NCI-H460 (cell line): ENCODE data around the gene MBOAT2. TPM values are rescaled to one million over a fixed set of nuclear protein-coding genes. Genes with fewer than 3 reads are reported as not detected.
"Not testable (repeated sequence)": the region's sequence is repeated elsewhere in the genome, so short reads cannot be mapped to it uniquely, and the experiment has no call there.

Experiments
- DNase-seq: peaks from one replicate; pipeline ENCODE4 v3.0.0-alpha.2; 2016; ENCODE audit warnings: low read depth; ENCODE audit errors: extremely low read depth
- polyA plus RNA-seq: library from polyadenylated mRNA; depleted of rRNA; stranded (reverse); fragments of >200 nt; gene quantifications from 2 replicates; pipeline ENCODE4 v1.2.3, GENCODE V29; 2014; cell fraction: nucleus; rRNA removed
- total RNA-seq: library from RNA; depleted of rRNA; stranded (reverse); fragments of >200 nt; shearing (Covaris generic); gene quantifications from 2 replicates; pipeline ENCODE4 v1.2.3, GENCODE V29; 2014; rRNA removed

MBOAT2 gene
- 3.8 and 4.9 TPM in 2 replicates for total RNA-seq
- 5.1 and 9.1 TPM in 2 replicates for polyA plus RNA-seq

- DNase-seq, result peak; percentile 78
These were observed at the start of gene MBOAT2 for GRCh38 chr2:9003616-9004337. Gene MBOAT2 (minus strand): TSS chr2:9003684. CDS start chr2:9003614, 70 bp downstream.

DNA sequence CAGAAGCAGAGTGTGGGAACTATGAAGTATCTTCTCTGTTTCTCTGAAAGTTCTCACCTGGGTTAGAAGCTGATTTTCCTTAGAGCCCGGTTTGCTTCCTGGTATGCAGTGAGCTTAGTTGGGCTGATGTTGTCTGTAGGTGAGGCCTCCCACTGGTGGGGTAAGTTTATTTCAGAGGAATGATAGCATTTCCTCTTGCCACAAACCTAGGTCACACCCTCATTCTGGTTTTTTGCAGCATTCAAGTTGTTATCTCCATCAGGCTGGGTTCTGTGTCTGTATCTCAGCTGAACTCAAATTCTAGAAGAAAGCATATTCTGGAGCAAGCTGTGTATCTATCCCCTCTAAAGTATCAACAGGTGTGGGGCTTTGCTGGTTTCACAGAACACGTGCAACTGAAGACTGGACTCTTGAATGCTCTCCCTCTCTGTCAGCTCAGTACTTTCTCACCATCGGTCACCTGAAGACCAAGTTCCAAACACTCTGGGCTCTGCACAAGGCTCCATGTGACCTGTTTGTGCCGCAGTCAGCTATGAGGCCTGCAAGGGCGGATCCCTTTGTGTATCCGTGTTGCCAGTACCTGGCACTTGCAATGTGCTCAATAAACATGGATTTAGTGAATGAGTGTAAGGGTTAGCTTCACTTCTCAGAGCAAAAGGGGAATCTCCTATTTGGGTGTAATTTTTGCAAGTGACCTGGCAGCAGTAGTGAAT, 49.5 kb upstream of the MBOAT2 start:
- no peak for DNase-seq

DNA sequence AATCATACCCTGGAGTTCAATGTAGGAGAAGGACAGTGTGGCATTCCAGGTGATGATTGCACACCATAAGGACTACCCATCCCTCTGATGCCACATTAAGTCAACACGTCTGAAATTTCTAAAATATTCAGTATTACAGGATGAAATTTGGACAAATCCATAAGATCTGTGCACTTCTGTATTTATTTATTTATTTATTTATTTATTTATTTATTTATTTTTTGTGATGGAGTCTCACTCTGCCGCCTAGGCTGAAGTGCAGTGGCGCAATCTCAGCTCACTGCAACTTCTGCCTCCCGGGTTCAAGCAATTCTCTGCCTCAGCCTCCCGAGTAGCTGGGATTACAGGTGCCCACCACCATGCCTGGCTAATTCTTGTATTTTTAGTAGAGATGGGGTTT, 48.0 kb upstream of the MBOAT2 start:
- DNase-seq, result not testable (repeated sequence)

- no peak for DNase-seq
These were observed 46.8 kb upstream of the MBOAT2 start for GRCh38 chr2:9050122-9050809.

DNA sequence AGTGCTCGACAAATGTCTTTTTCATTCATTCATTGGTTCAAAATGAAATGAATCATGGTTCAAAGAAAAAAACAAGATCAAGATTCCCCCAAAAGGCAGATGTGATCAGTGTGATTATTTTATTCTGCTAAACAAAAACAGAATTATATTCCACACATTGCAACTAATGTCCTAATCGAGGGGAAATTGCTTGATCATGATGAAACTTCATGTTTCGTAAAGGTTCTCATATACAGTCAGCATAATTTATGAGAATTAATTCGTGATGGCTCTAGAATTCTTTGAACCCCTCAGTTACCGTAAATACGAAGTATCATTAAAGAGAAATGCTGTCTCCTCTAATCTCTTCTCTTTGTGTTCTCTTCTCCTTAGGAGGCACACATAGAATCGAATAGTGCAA, 42.1 kb upstream of the MBOAT2 start:
- DNase-seq, result no peak

DNA sequence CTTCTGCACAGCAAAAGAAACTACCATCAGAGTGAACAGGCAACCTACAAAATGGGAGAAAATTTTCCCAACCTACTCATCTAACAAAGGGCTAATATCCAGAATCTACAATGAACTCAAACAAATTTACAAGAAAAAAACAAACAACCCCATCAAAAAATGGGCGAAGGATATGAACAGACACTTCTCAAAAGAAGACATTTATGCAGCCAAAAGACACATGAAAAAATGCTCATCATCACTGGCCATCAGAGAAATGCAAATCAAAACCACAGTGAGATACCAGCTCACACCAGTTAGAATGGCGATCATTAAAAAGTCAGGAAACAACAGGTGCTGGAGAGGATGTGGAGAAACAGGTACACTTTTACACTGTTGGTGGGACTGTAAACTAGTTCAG, 40.0 kb upstream of the MBOAT2 start:
- not testable (repeated sequence) for DNase-seq

GRCh38 chr2:9037166-9037565, 33.7 kb upstream of the MBOAT2 start:
- DNase-seq, result no peak

DNA sequence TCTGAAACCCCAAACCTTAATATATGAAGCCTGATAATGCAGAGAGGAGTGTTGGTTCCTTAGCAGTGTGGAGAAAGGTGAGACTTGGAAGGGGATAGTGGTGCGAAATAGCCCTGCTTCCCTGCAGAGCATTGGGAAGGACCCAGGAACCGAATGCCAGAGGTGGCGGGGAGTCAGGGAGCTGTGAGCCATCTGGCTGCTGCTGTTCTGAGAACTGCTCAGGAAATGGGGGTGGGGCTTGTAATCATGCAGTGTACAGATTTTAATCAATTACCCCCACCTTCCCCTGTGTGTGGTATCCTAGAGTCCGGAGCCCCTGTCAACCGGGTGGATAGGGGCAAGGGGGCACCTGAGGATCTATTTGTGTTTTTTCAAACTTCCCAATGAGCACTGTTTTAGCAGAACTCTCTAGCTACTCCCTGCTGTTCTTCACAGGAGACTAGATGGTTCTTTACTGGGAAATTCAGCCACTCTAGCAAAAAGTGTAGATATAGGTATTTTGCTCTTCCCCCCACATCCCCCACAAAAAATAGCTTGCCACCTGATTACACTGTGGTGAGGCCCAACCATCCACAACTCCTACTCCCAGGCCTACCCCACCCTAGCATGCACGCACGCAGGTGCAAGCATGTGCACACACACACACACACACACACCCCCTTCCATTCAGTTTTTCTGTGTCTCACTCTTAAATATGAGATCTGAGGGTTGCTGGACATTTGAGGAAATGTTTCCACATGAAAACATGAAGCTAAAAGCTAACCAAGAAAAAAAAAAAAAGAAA, 30.1 kb upstream of the MBOAT2 start:
- no peak for DNase-seq

- no peak for DNase-seq
These were observed 29.2 kb upstream of the MBOAT2 start for GRCh38 chr2:9032536-9033255.

GRCh38 chr2:9032121-9032520, 28.6 kb upstream of the MBOAT2 start:
- no peak for DNase-seq

GRCh38 chr2:9031246-9031645, 27.8 kb upstream of the MBOAT2 start:
- DNase-seq, result no peak

GRCh38 chr2:9030841-9031240, 27.4 kb upstream of the MBOAT2 start:
- no peak for DNase-seq

DNA sequence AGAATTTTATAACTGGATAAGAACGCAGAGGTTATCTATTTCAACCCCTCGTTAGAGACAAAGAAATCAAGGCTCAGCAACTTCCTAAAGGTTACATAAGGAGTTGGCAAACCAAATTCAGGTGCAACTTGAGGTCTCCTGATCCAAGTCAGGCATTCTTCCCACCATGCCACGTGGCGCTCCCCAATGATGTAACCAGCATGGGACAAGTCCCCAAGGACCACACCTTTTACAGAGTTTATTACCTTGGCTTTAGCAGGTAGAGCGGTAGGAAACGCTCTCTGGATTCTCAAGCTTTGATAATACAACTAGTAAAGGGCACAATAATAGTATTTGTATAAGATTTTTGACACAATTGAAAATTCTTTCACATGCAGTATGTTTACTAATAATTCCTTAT, 26.7 kb upstream of the MBOAT2 start:
- DNase-seq, result no peak

DNA sequence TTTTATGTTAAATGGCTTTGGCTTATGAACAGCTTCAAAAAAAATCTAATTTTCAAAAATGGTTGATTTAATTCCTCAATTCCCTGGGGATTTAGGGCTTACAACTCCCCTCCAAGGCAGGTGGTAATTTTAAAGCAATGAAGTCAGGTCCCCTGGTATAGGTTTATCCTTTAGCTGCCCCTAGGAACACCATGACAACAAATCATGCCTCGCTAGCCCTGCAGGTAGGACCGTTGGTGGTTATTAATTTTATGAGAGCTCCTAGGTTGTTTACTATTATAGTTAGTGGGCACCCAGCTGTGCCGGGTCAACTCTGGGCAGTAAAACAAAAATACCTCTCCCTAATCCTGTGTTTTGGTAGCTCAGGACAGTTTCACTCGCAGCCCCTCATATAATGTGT, 26.2 kb upstream of the MBOAT2 start:
- DNase-seq, result no peak

DNA sequence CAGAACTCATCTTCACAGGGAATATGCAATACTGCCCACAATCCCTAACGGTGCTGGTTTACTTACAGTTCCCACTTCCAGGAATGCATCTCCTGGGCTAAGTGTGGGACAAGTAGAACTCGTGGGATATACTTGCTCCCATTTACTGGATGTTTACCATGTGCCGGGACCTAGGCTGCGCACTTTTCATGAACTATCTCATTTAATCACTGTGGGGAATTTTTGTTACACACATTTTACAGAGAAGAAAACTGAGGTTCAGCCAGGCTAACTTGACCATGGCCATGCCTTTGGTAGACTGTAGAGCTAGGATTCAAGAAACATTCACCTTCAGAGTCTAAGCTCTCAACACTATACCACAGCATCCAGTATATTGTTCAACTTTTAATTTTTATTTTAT, 24.4 kb upstream of the MBOAT2 start:
- no peak for DNase-seq

DNA sequence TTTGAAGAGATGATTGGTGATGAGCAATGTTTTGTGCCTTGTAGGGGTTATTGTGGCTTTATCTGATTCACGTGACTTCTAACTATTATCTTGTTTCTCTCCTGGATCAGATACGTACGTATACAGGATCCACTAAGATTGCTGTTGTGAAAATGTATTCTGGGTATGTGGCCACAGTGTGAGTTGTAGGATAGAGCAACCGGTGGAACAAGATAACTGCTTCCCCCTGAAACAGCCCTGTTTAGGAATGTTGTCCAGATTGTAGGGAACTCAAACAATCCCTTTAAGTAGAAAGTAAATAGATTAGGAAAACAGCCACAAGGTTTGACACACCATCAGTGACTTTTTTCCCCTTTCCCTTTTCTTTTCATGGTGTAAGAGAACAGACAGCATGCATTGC, 22.3 kb upstream of the MBOAT2 start:
- no peak for DNase-seq

- DNase-seq, result no peak
These were observed 21.1 kb upstream of the MBOAT2 start for GRCh38 chr2:9024575-9024974.

GRCh38 chr2:9021563-9022211, 18.2 kb upstream of the MBOAT2 start:
- no peak for DNase-seq

- DNase-seq, result no peak
These were observed 16.8 kb upstream of the MBOAT2 start for GRCh38 chr2:9020267-9020666.

- DNase-seq, result no peak
These were observed 15.1 kb upstream of the MBOAT2 start for GRCh38 chr2:9018534-9018933.
